Anterior cingulate cortex (tissue), 58 donors: ENCODE data around the gene STK11IP.

Experiments
- DNase-seq, 58 donors: peaks; one replicate each; lab custom pipeline; 2025; lab: John Stamatoyannopoulos, UW

The STK11IP gene

GRCh38 chr2:219630770-219631405, 33.2 kb downstream of the STK11IP start:
- DNase-seq, result no peak

DNA sequence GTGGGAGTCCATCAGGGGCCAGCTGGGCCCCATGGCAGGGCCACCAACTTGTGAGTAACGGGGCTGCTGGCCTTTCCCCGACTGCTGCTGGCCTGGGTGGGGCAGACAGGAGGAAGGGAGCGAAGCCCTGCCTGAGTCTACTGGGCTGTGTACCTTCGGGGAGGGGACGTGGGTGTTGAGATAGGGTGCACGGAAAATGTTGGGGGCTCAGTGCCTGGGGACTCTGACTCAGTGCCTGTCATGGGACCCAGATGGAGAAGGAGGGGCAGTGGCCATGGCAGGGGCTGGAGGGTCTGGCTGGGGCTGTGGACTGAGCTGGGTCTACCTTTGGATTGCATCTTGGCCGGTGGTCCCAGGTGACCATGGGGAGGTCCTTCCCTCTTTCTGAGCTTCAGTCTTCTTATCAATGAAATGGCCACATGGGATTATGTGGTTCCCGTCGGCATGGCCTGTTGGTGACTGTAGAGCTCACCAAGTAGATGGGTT, 33.8 kb downstream of the STK11IP start:
- DNase-seq, result no peak

DNA sequence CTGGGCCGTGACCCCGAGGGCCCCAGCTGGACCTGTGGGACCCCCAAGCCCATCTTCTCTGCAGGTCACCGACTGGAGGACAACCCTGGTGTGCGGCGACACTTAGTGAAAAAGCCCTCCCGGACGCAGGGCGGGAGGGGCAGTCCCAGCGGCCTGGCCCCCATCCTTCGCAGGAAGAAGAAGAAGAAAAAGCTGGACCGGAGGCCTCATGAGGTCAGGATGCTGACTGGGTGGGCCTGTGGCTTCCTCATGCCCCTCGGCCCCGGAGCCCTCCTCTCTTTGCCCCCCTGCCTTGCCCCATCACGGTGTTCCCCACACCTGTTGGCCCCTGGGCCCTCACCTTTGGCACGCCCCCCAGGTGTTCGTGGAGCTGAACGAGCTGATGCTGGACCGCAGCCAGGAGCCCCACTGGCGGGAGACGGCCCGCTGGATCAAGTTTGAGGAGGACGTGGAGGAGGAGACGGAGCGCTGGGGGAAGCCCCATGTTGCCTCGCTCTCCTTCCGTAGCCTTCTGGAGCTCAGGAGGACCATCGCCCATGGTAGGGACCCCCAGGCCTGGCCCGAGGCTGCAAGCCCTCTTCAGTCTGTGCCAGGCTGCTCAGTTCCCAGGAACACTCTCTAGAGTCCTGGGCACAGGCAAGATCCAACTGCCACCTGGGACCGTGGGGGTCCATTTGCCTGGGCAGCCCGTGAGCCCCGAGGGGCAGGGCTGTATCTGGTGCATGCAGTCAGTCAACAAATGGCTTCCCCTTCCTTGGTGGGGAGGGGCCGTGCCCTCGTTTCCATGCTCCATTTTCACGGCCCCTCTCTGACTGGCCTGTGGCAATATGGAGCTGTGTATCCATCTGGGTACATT, 34.5 kb downstream of the STK11IP start:
- no peak for DNase-seq

DNA sequence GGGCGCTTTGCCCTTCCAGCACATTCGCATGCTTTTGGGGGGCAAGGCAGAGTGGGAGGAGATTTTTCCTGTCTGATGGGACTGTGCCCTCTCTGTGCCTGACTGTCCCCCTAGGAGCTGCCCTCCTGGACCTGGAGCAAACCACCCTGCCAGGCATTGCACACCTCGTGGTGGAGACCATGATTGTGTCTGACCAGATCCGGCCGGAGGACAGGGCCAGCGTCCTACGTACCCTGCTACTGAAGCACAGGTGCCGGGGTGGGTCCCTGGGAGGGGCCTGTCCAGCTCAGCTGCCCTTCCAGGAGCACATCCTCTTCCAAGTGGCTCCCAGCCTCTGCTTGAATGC, 35.1 kb downstream of the STK11IP start:
- DNase-seq, result no peak

DNA sequence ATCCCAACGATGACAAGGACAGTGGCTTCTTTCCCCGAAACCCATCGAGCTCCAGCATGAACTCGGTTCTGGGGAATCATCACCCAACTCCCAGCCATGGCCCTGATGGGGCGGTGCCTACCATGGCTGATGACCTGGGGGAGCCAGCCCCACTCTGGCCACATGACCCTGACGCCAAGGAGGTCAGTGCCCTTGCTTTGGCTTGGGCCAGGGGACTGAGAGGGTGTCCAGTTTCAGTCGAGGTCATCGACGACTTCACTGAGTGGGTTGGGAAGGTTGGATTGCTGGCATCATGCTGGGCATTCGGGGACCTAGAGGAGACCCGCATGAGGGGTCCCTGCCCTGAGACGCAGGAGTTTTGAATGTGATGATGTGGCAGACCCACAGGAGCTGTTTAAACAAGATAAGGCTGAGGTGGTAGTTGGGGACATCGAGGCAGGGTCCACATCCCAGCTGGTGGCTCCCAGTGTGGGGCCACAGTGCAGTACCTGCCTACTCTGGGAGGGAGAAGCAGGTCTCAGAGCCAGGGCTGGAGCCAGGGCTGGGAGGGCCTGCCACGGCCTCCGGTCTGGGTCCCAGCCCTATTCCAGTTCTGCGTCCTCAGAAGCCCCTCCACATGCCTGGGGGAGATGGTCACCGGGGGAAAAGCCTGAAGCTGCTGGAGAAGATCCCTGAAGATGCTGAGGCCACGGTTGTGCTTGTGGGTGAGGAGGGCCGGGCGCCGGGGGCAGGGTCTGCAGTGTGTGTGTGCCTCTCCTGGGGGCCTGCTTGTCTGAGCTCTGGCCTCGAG, 35.8 kb downstream of the STK11IP start:
- DNase-seq, result no peak

DNA sequence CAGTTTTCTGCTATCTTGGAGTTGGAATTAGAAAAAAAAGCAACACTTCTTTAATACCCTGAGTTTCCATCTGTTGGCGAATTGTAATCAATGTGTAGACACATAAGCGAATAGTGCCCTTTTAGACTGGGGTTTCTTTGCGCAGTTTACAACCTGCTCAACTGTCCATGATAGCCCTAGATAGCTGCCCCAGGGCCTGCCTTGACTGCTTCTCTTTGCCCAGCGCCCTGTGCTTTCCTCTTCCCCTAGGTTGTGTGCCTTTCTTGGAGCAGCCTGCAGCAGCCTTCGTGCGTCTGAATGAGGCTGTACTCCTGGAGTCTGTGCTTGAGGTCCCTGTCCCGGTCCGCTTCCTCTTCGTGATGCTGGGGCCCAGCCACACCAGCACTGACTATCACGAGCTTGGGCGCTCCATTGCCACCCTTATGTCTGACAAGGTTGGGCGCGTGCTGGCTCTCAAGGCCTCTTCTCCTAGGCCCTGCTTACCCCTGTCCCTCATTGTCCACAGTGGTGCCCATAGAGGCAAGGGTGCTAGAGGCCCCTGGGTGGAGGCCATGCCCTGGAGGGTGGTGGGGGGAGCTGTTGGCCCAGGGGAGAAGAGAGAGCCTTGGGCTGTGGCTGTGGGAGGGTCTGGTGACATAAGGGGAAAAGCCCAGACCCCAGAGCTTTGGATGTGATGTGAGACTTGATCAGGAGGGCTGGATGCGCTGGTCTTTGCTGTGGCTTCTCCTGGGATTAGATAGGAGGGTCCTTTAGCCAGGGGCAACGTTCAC, 36.7 kb downstream of the STK11IP start:
- DNase-seq, result no peak

- DNase-seq, result no peak
These were observed 37.5 kb downstream of the STK11IP start for GRCh38 chr2:219634951-219635751.

GRCh38 chr2:219636144-219636915, 38.7 kb downstream of the STK11IP start:
- no peak for DNase-seq

- no peak for DNase-seq
These were observed 39.5 kb downstream of the STK11IP start for GRCh38 chr2:219636941-219637841.

- DNase-seq, result no peak
These were observed 40.2 kb downstream of the STK11IP start for GRCh38 chr2:219637842-219638185.

DNA sequence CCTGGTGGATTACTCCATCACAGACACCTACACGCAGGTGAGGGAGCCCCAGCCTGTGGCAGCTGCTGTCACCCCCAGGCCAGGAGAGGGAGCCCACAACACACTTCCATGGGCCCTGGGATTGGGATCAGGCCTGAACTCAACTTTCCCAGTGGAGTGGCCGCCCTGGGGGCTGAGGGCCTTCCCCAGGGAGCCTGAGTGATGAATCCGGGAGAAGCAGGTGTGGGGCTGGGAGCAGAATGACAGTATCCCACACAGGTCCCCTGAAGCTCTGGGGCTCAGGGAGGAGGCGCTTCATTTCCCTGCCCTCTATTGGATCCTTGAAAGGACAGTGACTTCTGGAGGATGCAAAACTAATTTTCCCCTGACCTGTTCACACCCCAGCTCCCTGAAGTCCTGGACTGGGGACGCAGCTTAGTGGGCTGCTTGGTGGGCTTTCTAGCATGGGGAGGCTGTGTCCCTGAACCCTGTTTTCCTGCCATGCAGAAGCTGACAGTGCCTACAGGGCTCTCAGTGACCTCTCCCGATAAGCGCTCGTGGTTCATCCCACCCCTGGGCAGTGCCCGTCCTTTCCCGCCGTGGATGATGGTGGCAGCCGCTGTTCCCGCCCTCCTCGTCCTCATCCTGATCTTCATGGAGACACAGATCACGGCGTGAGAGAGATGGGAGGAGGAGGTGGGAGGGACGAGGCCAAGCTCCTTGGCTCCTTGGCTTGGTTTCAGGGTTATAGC, 40.7 kb downstream of the STK11IP start:
- no peak for DNase-seq

- peak in 4 of 58 donors; percentile 24 to 59 (median 35) for DNase-seq
These were observed 41.5 kb downstream of the STK11IP start for GRCh38 chr2:219638948-219639755.

GRCh38 chr2:219641390-219642068, 43.9 kb downstream of the STK11IP start:
- no peak for DNase-seq

DNA sequence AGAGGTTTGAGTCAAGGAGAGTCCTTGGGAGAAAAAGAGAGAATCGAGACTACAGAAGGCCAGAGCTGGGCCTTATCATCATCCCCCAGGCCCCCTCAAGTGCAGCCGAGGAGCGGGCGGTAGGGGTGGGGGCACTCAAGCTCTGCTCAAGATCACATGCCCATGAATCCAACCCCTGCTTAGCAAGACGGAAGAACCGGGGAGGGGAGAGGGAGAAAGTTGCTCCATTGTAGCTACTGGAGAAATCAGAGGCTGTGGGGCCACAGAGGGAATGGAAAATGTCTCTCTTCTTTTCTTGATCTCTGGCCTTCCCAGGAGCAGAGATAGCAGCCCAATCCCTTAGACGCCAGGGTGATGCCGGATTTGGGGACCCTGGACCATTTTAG, 44.4 kb downstream of the STK11IP start:
- no peak for DNase-seq

- peak; percentile 48 to 98 (median 89) for DNase-seq
These were observed 44.9 kb downstream of the STK11IP start for GRCh38 chr2:219642465-219643083.
